Neural cell (in vitro differentiated cells): ENCODE data around the gene CTPS2. TPM values are rescaled to one million over a fixed set of nuclear protein-coding genes. Genes with fewer than 3 reads are reported as not detected.

Source experiments
- H2AFZ ChIP-seq: fragments of 200-600, 300-800 bp; sonication (generic), shearing (Covaris generic); 2 replicates; pipeline ENCODE4 v1.6.0; 2014; ENCODE audit warnings: low read depth, mild to moderate bottlenecking, antibody characterized with exemption, low read length, moderate library complexity
- H3F3A ChIP-seq: fragments of 200-600 bp; shearing (Covaris generic); 2 replicates; pipeline ENCODE4 v1.6.1; 2016; ENCODE audit warnings: mild to moderate bottlenecking, moderate library complexity, mixed read lengths, antibody characterized with exemption, low read length; ENCODE audit not compliant: insufficient read depth, poor library complexity, severe bottlenecking
- H3K27ac ChIP-seq: fragments of 200-600, 300-800 bp; sonication (generic), shearing (Covaris generic); 2 replicates; pipeline ENCODE4 v1.5.1; 2014; ENCODE audit warnings: mild to moderate bottlenecking, low read length, moderate library complexity
- H3K27me3 ChIP-seq: fragments of 300-800, 200-600 bp; sonication (generic), shearing (Covaris generic); 2 replicates; pipeline ENCODE4 v1.6.0; 2014; ENCODE audit warnings: mild to moderate bottlenecking, low read depth, low read length, moderate library complexity; ENCODE audit not compliant: insufficient read depth
- H3K36me3 ChIP-seq: fragments of 300-800, 200-600 bp; sonication (generic), shearing (Covaris generic); 2 replicates; pipeline ENCODE4 v1.5.1; 2014; ENCODE audit warnings: mild to moderate bottlenecking, antibody characterized with exemption, low read length, moderate library complexity; ENCODE audit not compliant: insufficient read depth
- H3K4me2 ChIP-seq: fragments of 300-800, 200-600 bp; sonication (generic), shearing (Covaris generic); 2 replicates; pipeline ENCODE4 v1.6.0; 2014; ENCODE audit warnings: mild to moderate bottlenecking, low read length
- H3K4me3 ChIP-seq: fragments of 300-800, 200-600 bp; sonication (generic), shearing (Covaris generic); 2 replicates; pipeline ENCODE4 v1.5.1; 2014; ENCODE audit warnings: mild to moderate bottlenecking, low read length, moderate library complexity
- H3K79me2 ChIP-seq: fragments of 200-600 bp; shearing (Covaris generic); replicated peaks from 2 replicates; pipeline ENCODE4 v1.6.0; 2014; ENCODE audit warnings: mild to moderate bottlenecking, low read length, moderate library complexity; ENCODE audit not compliant: insufficient read depth
- H3K9ac ChIP-seq: fragments of 300-800, 200-600 bp; sonication (generic), shearing (Covaris generic); 2 replicates; pipeline ENCODE4 v1.6.1; 2016; ENCODE audit warnings: mild to moderate bottlenecking, low read length, mixed read lengths
- H3K9me2 ChIP-seq: fragments of 200-600 bp; shearing (Covaris generic); 2 replicates; pipeline ENCODE4 v1.6.1; 2016; ENCODE audit warnings: mild to moderate bottlenecking, low read length, mixed read lengths; ENCODE audit not compliant: insufficient read depth
- H3K9me3 ChIP-seq: fragments of 200-600, 300-800 bp; sonication (generic), shearing (Covaris generic); 2 replicates; pipeline ENCODE4 v1.6.1; 2016; ENCODE audit warnings: mild to moderate bottlenecking, mixed run types, low read length, moderate library complexity, mixed read lengths
- H4K20me1 ChIP-seq: fragments of 200-600 bp; shearing (Covaris generic); 2 replicates; pipeline ENCODE4 v1.6.1; 2016; ENCODE audit warnings: mild to moderate bottlenecking, mixed run types; ENCODE audit not compliant: insufficient read depth
- EP300 ChIP-seq: fragments of 450-650 bp; conservative IDR thresholded peaks from 2 replicates; pipeline ENCODE4 v1.6.1; 2014; ENCODE audit warnings: antibody characterized with exemption, mild to moderate bottlenecking, moderate library complexity; ENCODE audit not compliant: poor library complexity, severe bottlenecking
- EZH2 ChIP-seq: fragments of 200-600, 300-800 bp; shearing (Covaris generic), sonication (generic); IDR thresholded peaks from 2 replicates; pipeline ENCODE4 v1.6.1; 2014; ENCODE audit warnings: antibody characterized with exemption, low read length, borderline replicate concordance, mild to moderate bottlenecking; ENCODE audit not compliant: insufficient read depth, poor library complexity, severe bottlenecking
- MXI1 ChIP-seq: fragments of 450-650 bp; conservative IDR thresholded peaks from 2 replicates; pipeline ENCODE4 v1.6.1; 2014; ENCODE audit warnings: antibody characterized with exemption, mild to moderate bottlenecking; ENCODE audit not compliant: poor library complexity, severe bottlenecking
- POLR2AphosphoS5 ChIP-seq: IDR thresholded peaks from 2 replicates; pipeline ENCODE4 v1.6.1; 2012
- RAD21 ChIP-seq: fragments of 450-650 bp; conservative IDR thresholded peaks from 2 replicates; pipeline ENCODE4 v1.6.1; 2014; ENCODE audit warnings: antibody characterized with exemption, mild to moderate bottlenecking, moderate library complexity
- SMC3 ChIP-seq: fragments of 450-650 bp; conservative IDR thresholded peaks from 2 replicates; pipeline ENCODE4 v1.6.1; 2014; ENCODE audit warnings: antibody characterized with exemption, mild to moderate bottlenecking, moderate library complexity; ENCODE audit not compliant: poor library complexity
- TAF1 ChIP-seq: IDR thresholded peaks from 2 replicates; pipeline ENCODE4 v1.6.1; 2012; ENCODE audit warnings: low read depth
- polyA plus RNA-seq: library from polyadenylated mRNA; depleted of rRNA; stranded (reverse); fragments of >200 nt; gene quantifications from 2 replicates; pipeline ENCODE4 v1.2.3, GENCODE V29; 2014
- TF ChIP-seq, protein P1 (sequence below): fragments of 450-650 bp; IDR thresholded peaks from 2 replicates; pipeline ENCODE4 v1.5.1; 2014; ENCODE audit warnings: antibody characterized with exemption, mild to moderate bottlenecking, moderate library complexity; ENCODE audit not compliant: poor library complexity, severe bottlenecking
- TF ChIP-seq, protein P2 (sequence below): IDR thresholded peaks from 2 replicates; pipeline ENCODE4 v1.6.1; 2012; ENCODE audit warnings: borderline replicate concordance

CTPS2 gene
- polyA plus RNA-seq, 1 donor from 2014 or later, result 17.1 TPM

DNA sequence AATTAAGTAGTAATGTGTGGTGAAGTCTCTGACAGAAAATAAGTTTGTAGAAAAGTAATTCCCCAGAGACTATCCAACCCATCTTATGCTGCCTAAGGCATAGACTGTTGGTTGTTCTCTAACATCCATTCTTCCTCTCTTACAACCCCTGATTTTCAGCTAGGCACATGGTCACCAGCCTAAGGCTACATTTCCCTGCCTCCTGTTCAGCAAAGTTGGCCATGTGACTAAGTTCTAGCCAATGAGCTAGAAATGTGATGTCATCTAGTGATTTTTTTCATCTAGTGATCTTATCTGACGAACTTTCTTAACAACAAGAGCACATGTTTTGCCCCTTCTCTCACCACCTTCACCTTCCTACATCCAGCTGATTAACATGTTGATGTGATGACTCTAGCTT is 164.8 kb downstream of the CTPS2 start:
- H2AFZ ChIP-seq, result no peak overlapping the region
- no peaks in the 10 kb centered on the region for H3K27me3 ChIP-seq
- H3F3A ChIP-seq, result no peaks in the 10 kb centered on the region
- H3K36me3 ChIP-seq, result no peaks in the 10 kb centered on the region
- H3K79me2 ChIP-seq, result no peaks in the 10 kb centered on the region
- no peaks in the 10 kb centered on the region for H3K9me2 ChIP-seq
- H4K20me1 ChIP-seq, result no peaks in the 10 kb centered on the region
- H3K27ac ChIP-seq, result no peak overlapping the region
- H3K4me2 ChIP-seq, result no peak overlapping the region
- H3K9me3 ChIP-seq, result no peaks in the 10 kb centered on the region
- no peak overlapping the region for H3K9ac ChIP-seq
- TF ChIP-seq EZH2 (no peak), EP300 (no peak), MXI1 (no peak), SMC3 (no peak), RAD21 (no peak), POLR2AphosphoS5 (no peak), TAF1 (no peak)
- TF ChIP-seq, protein P1, sequence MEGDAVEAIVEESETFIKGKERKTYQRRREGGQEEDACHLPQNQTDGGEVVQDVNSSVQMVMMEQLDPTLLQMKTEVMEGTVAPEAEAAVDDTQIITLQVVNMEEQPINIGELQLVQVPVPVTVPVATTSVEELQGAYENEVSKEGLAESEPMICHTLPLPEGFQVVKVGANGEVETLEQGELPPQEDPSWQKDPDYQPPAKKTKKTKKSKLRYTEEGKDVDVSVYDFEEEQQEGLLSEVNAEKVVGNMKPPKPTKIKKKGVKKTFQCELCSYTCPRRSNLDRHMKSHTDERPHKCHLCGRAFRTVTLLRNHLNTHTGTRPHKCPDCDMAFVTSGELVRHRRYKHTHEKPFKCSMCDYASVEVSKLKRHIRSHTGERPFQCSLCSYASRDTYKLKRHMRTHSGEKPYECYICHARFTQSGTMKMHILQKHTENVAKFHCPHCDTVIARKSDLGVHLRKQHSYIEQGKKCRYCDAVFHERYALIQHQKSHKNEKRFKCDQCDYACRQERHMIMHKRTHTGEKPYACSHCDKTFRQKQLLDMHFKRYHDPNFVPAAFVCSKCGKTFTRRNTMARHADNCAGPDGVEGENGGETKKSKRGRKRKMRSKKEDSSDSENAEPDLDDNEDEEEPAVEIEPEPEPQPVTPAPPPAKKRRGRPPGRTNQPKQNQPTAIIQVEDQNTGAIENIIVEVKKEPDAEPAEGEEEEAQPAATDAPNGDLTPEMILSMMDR, result no peak
- TF ChIP-seq, protein P2, sequence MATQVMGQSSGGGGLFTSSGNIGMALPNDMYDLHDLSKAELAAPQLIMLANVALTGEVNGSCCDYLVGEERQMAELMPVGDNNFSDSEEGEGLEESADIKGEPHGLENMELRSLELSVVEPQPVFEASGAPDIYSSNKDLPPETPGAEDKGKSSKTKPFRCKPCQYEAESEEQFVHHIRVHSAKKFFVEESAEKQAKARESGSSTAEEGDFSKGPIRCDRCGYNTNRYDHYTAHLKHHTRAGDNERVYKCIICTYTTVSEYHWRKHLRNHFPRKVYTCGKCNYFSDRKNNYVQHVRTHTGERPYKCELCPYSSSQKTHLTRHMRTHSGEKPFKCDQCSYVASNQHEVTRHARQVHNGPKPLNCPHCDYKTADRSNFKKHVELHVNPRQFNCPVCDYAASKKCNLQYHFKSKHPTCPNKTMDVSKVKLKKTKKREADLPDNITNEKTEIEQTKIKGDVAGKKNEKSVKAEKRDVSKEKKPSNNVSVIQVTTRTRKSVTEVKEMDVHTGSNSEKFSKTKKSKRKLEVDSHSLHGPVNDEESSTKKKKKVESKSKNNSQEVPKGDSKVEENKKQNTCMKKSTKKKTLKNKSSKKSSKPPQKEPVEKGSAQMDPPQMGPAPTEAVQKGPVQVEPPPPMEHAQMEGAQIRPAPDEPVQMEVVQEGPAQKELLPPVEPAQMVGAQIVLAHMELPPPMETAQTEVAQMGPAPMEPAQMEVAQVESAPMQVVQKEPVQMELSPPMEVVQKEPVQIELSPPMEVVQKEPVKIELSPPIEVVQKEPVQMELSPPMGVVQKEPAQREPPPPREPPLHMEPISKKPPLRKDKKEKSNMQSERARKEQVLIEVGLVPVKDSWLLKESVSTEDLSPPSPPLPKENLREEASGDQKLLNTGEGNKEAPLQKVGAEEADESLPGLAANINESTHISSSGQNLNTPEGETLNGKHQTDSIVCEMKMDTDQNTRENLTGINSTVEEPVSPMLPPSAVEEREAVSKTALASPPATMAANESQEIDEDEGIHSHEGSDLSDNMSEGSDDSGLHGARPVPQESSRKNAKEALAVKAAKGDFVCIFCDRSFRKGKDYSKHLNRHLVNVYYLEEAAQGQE, result no peak
- H3K4me3 ChIP-seq, result no peak overlapping the region

DNA sequence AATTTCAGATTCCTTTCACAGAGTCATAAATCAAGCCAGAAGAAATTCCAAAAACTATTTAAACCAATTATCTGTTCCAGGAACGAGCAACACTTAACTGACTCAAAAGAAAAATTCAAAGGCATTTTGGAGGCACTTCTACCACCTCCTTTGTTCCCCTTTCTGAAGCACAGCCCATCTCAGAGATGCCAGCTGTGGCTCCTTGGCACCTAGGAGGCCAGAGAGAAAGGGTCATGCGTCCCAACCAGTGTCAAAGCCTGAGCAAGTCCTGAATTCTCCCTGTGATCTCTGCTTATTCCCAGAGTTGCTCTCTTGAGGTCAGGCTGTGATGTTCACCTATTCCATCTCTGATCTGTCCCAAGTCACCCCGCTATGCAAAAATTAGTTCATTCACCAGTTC is 167.5 kb downstream of the CTPS2 start:
- Histone ChIP-seq H4K20me1 (no peaks in the 10 kb centered on the region), H3K9me2 (no peaks in the 10 kb centered on the region), H3K79me2 (no peaks in the 10 kb centered on the region), H3K9me3 (no peaks in the 10 kb centered on the region), H3K36me3 (no peaks in the 10 kb centered on the region), H3K27me3 (no peaks in the 10 kb centered on the region), H3K27ac (no peak overlapping the region), H3K4me3 (no peak overlapping the region), H3K4me2 (no peak overlapping the region), H3K9ac (no peak overlapping the region), H2AFZ (no peak overlapping the region), H3F3A (no peaks in the 10 kb centered on the region)
- TF ChIP-seq TAF1 (no peak), MXI1 (no peak), POLR2AphosphoS5 (no peak), EZH2 (no peak), SMC3 (no peak), RAD21 (no peak), EP300 (no peak)
- TF ChIP-seq, protein P2, result no peak
- TF ChIP-seq, protein P1, result no peak
